Hippocampal formation (tissue), 2 donors: ENCODE measurements around the gene CRHR2.

Experiments
- DNase-seq, 2 donors: peaks; one replicate each; lab custom pipeline; 2025; lab: John Stamatoyannopoulos, UW

Gene CRHR2

DNA sequence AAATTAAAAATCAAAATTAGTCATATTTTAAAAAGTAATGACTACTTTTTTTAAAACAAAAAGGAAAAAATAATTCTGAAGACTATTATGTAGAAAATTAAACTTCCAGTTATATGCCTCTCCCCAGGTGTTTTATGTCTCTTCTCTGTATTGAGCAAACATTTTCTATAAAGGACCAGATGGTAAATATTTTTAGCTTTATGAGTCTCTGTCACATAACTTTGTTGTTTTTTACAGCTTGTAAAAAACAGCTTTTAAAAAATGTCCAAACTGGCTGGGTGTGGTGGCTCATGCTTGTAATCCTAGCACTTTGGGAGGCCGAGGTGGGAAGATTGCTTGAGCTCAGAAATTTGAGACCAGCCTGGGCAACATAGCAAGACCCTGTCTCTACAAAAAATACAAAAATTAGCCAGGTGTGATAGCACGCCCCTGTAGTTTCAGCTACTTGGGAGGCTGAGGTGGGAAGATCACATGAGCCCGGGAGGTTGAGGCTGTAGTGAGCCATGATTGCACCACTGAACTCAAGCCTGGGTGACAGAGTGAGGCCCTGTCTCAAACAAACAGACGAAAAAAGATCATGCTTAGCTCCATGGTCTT is 64.1 kb downstream of the CRHR2 start:
- DNase-seq, result no peak

GRCh38 chr7:30617359-30617758 is 64.9 kb downstream of the CRHR2 start:
- no peak for DNase-seq

- no peak for DNase-seq
Measured at GRCh38 chr7:30616318-30616717, 65.9 kb downstream of the CRHR2 start.

DNA sequence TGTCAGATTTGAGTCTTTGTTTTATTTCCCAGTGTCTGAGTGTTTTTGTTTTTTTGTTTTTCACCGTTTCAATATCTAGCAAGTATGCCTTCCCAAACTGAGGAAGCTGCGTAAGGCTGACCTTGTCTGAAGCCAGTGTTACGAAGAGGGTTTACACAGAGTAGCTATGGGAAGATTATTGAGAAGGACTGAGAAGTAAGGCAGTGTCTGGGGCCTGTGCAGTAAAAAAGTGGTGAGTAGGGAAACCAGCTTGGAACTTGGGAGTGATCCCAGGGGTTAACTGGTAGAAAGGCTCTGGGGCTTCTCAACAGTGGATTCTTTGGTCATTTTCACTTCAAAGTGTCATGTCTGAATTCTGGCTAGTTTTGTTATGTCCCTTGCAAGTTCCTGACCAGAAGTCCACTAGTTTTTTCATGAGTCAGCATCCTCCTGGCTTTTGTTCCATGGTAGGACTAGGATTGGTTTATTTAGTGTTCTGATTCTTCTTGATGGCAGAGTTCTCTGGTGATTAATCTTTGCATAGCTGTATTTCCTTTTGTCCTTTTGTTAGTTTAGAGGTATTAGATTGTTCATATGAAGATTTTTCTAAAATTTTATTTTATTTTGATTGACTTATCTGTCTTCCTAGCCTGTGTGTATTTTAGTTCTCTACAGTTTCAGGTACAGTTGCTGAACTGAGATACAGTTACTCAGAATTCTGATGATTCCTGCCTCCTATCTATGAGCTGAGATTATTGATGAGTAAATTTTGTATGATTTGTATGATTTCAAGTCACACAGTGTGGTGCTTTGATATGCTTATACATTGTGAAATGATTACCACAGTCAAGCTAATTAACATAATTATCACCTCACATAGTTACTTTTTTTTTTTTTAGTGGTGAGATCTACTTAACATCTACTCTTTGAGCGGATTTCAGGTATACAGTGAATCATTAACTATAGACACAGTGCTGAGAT is 68.6 kb downstream of the CRHR2 start:
- DNase-seq, result no peak

DNA sequence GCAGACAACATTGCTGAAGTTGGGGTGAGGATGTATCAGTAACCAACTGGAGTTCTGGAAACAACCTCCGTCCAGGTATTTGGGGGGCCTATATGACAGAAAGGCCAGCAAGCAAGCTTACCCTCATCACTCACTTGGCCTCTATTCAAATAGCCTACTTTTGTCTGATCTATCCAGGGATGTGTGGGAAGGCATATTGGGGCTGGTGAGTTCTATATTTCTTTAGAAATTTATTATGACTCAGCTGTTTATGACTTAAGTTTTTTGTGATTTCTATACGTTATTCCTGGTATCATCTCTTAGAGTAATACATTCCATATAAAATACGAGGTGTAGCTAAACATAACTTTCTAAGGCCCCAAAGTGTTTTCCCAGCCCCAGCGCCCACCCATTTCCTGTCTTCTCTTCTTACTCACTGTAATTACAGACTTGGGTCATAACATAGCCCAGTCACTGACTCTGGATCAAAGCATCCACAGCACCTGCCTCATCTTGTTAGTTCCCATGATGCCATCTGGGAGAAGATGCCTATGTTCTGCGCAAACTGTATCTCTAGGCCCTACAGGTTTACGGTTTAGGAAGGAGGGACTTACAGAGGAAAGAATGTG is 69.5 kb downstream of the CRHR2 start:
- no peak for DNase-seq

DNA sequence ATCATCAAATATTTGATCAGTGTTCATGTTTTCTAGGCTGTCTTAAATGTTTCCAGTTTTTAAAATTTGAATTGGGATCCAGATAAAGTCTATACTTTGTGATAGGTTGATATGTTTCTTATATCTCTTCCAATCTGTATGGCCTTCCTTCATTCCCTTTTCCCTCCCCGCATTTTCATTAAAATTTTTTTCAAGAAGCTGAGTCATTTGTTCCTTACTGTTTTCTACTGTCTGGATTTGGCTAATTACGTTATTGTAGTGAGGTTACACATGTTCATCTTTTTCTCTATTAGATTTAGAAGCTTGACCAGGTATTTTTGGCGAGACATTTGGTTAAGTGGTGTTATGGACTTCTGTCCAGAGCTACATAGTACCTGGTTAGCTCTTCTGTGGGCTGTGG is 76.4 kb downstream of the CRHR2 start:
- DNase-seq, result no peak

DNA sequence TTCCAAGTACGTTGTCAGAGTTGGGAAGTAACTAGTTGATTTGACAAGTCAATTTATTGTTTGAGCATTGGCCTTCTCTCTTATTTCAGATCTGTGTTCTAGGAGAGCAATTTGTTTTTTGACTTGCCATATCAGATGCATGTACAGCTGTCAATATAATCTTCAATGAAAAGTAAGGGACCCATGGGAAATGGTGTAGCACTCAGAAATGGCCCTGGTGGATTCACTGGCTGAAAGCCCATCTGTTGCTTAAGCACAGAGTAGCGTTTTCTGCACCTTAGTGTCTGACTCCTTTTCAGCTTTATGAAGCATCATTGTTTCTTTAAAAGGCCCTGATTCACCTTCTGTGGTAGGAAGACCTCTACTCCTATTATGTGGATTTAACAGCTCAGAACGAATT is 77.4 kb downstream of the CRHR2 start:
- DNase-seq, result no peak
